GM12878 (cell line): Measurements from ENCODE around the gene TSHZ2. TPM values are rescaled to one million over a fixed set of nuclear protein-coding genes. Genes with fewer than 3 reads are reported as not detected.

ENCODE experiments used
- BCLAF1 ChIP-seq: fragments of 450-650 bp; IDR thresholded peaks from 2 replicates; pipeline ENCODE4 v1.6.1; 2017; ENCODE audit warnings: antibody characterized with exemption, mild to moderate bottlenecking, moderate library complexity
- E4F1 ChIP-seq: fragments of 450-650 bp; IDR thresholded peaks from 2 replicates; pipeline ENCODE4 v1.6.1; 2018; ENCODE audit warnings: borderline replicate concordance, mild to moderate bottlenecking; ENCODE audit not compliant: partially characterized antibody
- MEF2B ChIP-seq: fragments of 450-650 bp; IDR thresholded peaks from 2 replicates; pipeline ENCODE4 v1.6.1; 2018; ENCODE audit warnings: mild to moderate bottlenecking, moderate library complexity; ENCODE audit not compliant: partially characterized antibody, poor library complexity, severe bottlenecking
- ZBTB33 ChIP-seq: fragments of 450-650 bp; IDR thresholded peaks from 2 replicates; pipeline ENCODE4 v1.6.1; 2017; ENCODE audit warnings: mild to moderate bottlenecking
- polyA plus RNA-seq, 11 experiments: library from polyadenylated mRNA; depleted of rRNA in 4 of 11; unstranded in 6 of 11; stranded (reverse) in 5 of 11; fragments of >200 nt; fragmentation: Nextera tagmentation in 4 of 11; fragmentation: Illumina TruSeq in 1 of 11; extraction: Ambion mirVana in 4 of 11; extraction: Trizol in 1 of 11; gene quantifications; 1 replicate in 1 of 11; 2 replicates in 10 of 11; pipeline versions ENCODE4 v1.2.1 to v1.2.3, GENCODE V29; 2011 to 2016; ENCODE audit warnings: inconsistent platforms in 2 of 11, missing spikeins in 2 of 11, low read depth in 1 of 11
- total RNA-seq, 4 experiments: library from RNA; depleted of rRNA in 3 of 4; stranded (reverse); fragments of >200 nt in 3 of 4; fragmentation: Illumina TruSeq in 1 of 4; extraction: Trizol in 1 of 4; gene quantifications; 2 replicates each; pipeline versions ENCODE4 v1.2.1 to v1.2.3, GENCODE V29; 2013 to 2021

The TSHZ2 gene
- total and polyA plus RNA-seq, 10 of the 15 experiments (the other 5 are each of a cell fraction or from before 2014, with no cell fraction given): 0.01 to 0.86 (median 0.13) TPM; not detected in 2

- TF ChIP-seq E4F1 (no peak), ZBTB33 (no peak), MEF2B (no peak), BCLAF1 (no peak)
Measured at GRCh38 chr20:52992632-52993031, 20.5 kb downstream of the TSHZ2 start (continued).
